Duodenal mucosa (tissue), 2 donors: Measurements from ENCODE around the gene AHRR.

Source experiments
- H3K27ac ChIP-seq: one replicate; pipeline ENCODE4 v1.7.0; 2013; ENCODE audit warnings: low read depth, low read length
- H3K27me3 ChIP-seq, 2 donors: one replicate each; pipeline ENCODE4 v1.7.0; 2013; ENCODE audit warnings: low read length in 2 of 2, control low read depth in 1 of 2; ENCODE audit not compliant: insufficient read depth in 2 of 2, control insufficient read depth in 1 of 2
- H3K36me3 ChIP-seq, 2 donors: one replicate each; pipeline ENCODE4 v1.7.0; 2013; ENCODE audit warnings: low read length in 2 of 2, control low read depth in 1 of 2; ENCODE audit not compliant: insufficient read depth in 2 of 2, control insufficient read depth in 1 of 2
- H3K4me1 ChIP-seq, 2 donors: one replicate each; pipeline ENCODE4 v1.7.0; 2013; ENCODE audit warnings: low read length in 2 of 2, control low read depth in 1 of 2; ENCODE audit not compliant: insufficient read depth in 2 of 2, control insufficient read depth in 1 of 2
- H3K4me3 ChIP-seq, 2 donors: one replicate each; pipeline ENCODE4 v1.7.0; 2013; ENCODE audit warnings: low read length in 2 of 2, low read depth in 1 of 2
- H3K9ac ChIP-seq, 2 donors: one replicate each; pipeline ENCODE4 v1.7.0; 2013; ENCODE audit warnings: low read length in 2 of 2, low read depth in 1 of 2
- H3K9me3 ChIP-seq, 2 donors: one replicate each; pipeline ENCODE4 v1.7.0; 2013; ENCODE audit warnings: low read length in 2 of 2, control low read depth in 1 of 2; ENCODE audit not compliant: control insufficient read depth in 1 of 2

The AHRR gene

DNA sequence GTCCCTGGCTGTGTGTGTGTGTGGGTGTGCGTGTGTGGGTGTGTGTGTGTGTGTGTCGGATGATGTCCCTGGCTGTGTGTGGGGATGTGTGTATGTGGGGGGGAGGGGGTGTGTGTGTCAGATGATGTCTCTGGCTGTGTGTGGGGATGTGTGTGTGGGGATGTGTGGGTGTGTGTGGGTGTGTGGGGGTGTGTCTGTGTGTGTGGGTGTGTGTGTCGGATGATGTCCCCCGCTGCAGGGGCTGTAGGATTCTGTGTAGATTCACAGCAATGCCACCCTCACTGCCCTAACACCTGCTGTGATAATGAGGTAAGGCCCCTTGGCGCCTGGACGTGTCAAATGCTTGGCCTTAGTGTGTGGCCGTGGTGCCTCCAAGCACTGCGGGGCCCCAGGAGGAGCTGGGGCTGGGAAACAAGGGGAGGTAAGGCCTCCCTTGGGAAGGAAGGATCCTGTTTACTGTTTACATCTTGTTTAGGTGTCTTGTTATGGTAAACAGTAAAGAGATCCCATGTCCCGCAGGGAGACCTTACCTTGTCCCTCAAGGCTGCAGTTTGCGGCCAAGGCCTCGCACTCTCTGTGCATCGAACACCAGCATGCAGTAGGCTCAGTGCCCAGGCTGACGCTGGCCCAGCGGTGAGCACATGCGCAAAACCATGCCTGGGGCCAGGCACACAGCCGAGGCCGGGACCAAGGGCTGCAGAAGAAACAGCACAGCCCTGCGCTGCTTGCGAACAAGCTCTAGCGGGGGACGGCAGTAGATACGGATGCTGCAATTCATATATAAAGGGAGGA is 24.1 kb downstream of the AHRR start:
- Histone ChIP-seq H3K27ac (no peak overlapping the region), H3K4me3 (no peak overlapping the region), H3K36me3 (no peaks in the 10 kb centered on the region)

DNA sequence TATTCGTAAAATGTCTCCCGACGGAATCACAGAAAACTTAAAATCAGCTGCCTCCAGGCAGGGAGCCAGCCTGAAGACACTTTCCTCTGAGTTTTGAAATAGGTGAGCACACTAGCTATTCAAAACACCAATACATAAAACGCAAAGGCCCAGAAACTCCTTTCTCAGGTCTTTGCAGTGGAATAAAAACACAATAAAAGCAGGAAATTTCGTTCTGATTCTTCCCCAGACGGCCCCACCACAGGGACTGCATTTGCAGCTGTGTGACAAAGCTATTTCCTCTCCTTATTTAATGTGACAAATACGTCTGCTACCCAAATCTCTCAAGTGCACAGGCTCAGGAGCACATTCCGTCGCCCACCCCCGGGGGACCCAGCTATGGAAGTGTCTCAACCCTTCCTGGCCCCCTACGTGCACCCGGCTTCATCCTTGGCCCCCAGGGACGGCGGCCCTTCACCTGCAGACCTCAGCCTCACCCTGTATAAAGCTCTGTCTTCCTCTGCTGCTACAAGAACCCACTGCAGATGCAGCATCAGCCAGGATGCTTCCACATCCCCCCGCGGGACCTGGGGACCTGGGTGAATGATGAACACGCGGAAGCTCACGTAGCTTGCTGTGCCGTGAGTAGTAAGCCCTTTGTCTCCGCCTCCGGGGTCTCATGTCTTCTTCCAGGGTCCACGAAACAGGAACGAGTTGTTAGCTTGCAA is 24.9 kb downstream of the AHRR start:
- Histone ChIP-seq H3K4me1 (no peaks in the 10 kb centered on the region), H3K27me3 (peaks cover 0 to 3% of the 10 kb centered on the region in 2 donors), H3K9me3 (no peaks in the 10 kb centered on the region), H3K4me3 (no peak overlapping the region), H3K9ac (no peak overlapping the region), H3K36me3 (no peaks in the 10 kb centered on the region), H3K27ac (no peak overlapping the region)

More for the DNA sequence above, 24.1 kb downstream of the AHRR start:
- Histone ChIP-seq H3K9me3 (no peaks in the 10 kb centered on the region), H3K27me3 (peaks cover 0 to 3% of the 10 kb centered on the region in 2 donors), H3K4me1 (no peaks in the 10 kb centered on the region), H3K9ac (no peak overlapping the region)

DNA sequence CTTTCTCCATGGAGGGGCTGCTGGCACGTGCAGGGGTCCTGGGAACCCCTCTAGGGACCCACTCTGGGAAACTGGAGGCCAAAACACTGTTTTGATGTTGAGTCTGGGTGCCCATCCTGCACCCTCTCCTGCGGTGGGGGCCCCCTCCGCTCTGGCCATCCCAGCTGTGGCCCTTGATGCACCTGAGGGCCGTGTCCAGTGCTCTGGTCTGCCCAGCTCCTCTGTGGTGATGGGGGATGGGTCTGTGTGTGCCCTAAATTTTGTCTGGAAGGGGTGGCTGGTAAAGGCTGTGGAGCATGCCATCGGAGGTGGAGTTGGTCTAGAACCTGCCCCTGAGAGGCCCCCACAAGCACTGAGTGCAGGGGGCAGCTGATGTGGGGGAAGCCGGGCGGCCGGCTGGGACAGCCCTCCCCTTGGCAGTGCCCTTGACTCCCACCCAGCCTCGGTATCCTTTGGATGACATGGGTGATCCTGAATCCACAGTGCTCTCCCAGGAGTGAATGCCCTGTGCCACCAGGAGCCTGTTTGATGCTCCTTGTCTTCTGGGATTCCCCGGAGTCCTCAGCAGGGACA is 26.3 kb downstream of the AHRR start:
- Histone ChIP-seq H3K4me1 (no peaks in the 10 kb centered on the region), H3K9ac (no peak overlapping the region), H3K4me3 (no peak overlapping the region), H3K27ac (no peak overlapping the region), H3K27me3 (peaks cover 0 to 3% of the 10 kb centered on the region in 2 donors), H3K9me3 (no peaks in the 10 kb centered on the region), H3K36me3 (no peaks in the 10 kb centered on the region)

DNA sequence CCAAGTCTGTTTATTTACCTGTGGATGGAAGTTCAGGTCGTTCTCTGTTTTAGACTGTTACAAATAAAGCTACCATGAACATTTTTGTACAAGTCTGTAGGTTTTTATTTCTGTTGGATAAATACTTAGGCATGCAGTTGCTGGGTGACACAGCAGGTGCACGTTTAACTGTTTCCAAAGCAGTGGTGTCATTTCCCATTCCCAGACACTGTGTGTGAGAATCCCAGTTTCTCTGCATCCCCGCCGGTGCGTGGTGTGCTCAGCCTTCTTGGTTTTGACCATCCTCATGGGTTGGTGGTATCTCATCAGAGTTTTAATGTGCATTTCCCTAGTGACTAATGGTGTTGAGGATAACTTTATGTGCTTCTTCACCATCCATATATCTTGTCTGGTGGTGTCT is 27.2 kb downstream of the AHRR start:
- H3K4me1 ChIP-seq = no peaks in the 10 kb centered on the region
- no peaks in the 10 kb centered on the region for H3K9me3 ChIP-seq
- no peak overlapping the region for H3K9ac ChIP-seq
- no peaks in the 10 kb centered on the region for H3K36me3 ChIP-seq
- no peak overlapping the region for H3K4me3 ChIP-seq
- H3K27me3 ChIP-seq = peaks cover 0 to 3% of the 10 kb centered on the region in 2 donors
- no peak overlapping the region for H3K27ac ChIP-seq

DNA sequence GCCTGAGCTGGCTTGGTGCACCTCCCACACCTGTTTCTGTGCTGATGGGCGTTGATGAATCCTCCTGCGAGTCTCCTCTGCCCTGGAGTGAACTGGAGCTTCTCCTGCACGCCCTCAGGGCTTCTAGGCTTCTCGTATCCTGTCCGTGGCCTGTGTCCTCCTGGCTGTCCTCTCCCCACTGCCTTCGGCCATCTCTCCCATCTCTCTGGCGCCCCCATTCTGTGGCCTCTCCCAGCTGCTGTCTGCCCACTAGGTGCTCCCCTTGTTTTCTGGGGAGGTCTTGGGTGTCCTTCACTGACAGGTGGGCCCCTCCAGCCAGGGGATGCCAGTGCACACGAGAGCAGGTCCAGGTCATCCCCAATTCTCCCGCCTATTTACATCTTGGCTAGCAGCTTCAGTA is 28.8 kb downstream of the AHRR start:
- H3K9ac ChIP-seq = no peak overlapping the region
- peaks cover 0 to 3% of the 10 kb centered on the region in 2 donors for H3K27me3 ChIP-seq
- H3K4me1 ChIP-seq = no peaks in the 10 kb centered on the region

DNA sequence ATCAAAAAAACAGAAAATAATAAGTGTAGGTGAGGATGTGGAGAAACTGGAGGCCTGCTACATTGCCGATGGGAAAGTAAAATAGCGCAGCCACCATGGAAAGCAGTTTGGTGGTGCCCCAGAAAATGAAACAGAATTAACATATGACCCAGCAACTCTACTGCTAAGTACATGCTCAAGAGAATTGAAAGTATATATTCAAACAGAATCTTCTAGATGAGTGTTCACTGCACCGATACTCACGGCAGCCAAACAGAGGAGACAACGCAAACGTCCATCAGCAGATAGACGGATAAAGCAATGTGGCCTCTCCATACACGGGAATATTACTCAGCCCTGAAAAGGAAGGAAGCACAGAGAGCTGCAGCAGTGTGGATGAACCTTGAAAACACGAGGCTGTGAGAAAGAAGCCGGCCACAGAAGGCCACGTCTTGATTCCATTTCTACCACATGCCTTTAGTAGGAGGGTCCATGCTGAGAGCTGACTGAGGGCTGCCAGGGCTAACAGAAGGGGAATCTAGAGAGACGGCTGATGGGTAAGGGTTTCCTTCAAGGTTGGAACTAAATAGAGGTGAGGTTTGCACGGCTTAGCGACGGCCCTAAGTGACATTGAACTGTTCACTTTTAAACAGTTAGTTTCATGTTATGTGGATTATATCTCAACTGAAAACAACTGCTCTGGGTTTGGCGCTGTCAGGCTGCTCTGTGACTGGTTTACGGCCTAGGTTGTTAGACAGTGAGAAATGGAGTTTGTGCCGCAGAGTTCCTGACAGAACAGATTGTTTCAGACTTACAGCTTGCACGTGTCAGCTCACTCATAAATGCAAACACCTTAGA is 29.8 kb downstream of the AHRR start:
- no peak overlapping the region for H3K27ac ChIP-seq
- no peaks in the 10 kb centered on the region for H3K36me3 ChIP-seq
- no peaks in the 10 kb centered on the region for H3K4me1 ChIP-seq
- H3K9ac ChIP-seq = no peak overlapping the region
- no peak overlapping the region for H3K4me3 ChIP-seq
- no peaks in the 10 kb centered on the region for H3K9me3 ChIP-seq
- peaks cover 0 to 3% of the 10 kb centered on the region in 2 donors for H3K27me3 ChIP-seq

More for the DNA sequence above, 28.8 kb downstream of the AHRR start:
- Histone ChIP-seq H3K9me3 (no peaks in the 10 kb centered on the region), H3K36me3 (no peaks in the 10 kb centered on the region), H3K27ac (no peak overlapping the region), H3K4me3 (no peak overlapping the region)

DNA sequence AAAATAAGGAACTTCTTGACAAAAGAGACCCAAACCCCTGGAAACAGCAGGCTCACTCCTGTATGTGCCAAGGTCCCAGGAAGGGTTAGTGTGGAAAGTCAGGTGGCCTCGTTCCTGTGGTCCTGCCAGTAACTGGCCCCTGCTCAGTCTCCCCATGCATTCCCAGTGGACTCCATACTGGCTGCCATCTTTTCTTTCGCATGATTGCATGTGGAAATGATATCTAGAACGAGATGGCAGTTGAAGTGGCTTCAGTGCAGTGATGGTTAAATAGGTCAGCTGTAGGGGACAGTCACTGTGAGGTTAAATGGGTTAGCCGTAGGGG is 30.4 kb downstream of the AHRR start:
- H3K9ac ChIP-seq = no peak overlapping the region
- H3K27me3 ChIP-seq = peaks cover 0 to 3% of the 10 kb centered on the region in 2 donors
- H3K4me1 ChIP-seq = no peaks in the 10 kb centered on the region
- no peak overlapping the region for H3K4me3 ChIP-seq
- no peaks in the 10 kb centered on the region for H3K36me3 ChIP-seq
- H3K27ac ChIP-seq = no peak overlapping the region
- H3K9me3 ChIP-seq = no peaks in the 10 kb centered on the region

DNA sequence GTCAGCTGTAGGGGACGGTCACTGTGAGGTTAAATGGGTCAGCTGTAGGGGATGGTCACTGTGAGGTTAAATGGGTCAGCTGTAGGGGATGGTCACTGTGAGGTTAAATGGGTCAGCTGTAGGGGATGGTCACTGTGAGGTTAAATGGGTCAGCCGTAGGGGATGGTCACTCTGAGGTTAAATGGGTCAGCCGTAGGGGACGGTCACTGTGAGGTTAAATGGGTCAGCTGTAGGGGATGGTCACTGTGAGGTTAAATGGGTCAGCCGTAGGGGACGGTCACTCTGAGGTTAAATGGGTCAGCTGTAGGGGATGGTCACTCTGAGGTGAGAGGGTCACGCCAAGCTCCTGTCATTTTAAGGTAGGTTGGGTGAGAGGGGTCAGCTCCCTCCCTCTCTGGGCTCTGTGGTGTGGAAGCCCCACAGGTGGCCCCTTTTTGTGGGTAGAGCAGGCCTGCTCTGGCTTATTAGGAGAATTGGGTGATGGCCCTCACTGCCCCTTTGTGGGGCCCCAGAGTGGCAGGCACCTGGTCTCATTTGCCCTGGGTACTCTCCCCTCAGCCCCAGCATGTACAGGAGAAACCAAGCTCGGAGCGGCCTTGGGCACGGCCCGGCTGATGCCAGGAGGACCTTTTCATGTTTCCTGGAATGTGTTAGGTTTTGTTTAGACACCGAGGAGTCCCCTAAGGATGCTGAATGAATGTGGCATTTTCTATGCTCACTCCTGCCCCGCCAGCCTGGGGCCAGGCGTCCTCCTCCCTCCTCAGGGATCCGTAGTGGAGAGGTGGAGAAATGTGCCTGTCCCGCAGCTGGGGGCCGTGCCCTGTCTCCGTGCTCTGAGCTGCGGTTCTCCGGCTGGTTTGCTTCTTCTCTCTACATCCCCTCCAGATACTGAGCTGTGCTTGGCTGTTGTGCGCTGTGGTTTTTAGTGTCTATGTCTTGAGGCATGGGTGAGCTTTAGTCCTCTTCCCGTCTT is 31.4 kb downstream of the AHRR start:
- H3K36me3 ChIP-seq = no peaks in the 10 kb centered on the region
- no peak overlapping the region for H3K27ac ChIP-seq
- H3K4me1 ChIP-seq = no peaks in the 10 kb centered on the region
- no peak overlapping the region for H3K9ac ChIP-seq
- peaks cover 0 to 3% of the 10 kb centered on the region in 2 donors for H3K27me3 ChIP-seq
- H3K4me3 ChIP-seq = no peak overlapping the region
- H3K9me3 ChIP-seq = no peaks in the 10 kb centered on the region
